SKM-1 (cell line): ENCODE results near the gene EPS8.

ENCODE experiments used
- DNase-seq: peaks from one replicate; lab custom pipeline; 2025; ENCODE audit not compliant: unreplicated experiment; lab: John Stamatoyannopoulos, UW

EPS8 gene

DNA sequence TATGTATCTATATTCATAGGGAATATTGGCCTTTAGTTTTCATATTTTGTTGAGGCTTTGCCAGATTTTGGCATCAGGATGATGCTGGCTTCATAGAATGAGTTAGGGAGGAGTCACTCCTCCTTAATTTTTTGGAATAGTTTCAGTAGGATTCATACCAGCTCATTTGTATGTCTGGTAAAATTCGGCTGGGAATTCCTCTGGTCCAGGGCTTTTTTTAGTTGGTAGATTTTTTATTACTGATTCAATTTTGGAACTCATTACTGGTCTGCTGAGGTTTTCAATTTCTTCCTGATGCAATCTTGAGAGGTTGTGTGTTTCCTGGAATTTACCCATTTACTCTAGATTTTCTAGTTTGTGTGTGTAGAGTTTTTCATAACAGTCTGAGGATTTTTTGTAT lies 175.2 kb downstream of the EPS8 start:
- no peak for DNase-seq

- no peak for DNase-seq
Measured at GRCh38 chr12:15608941-15609340, 180.2 kb downstream of the EPS8 start.

- no peak for DNase-seq
Measured at GRCh38 chr12:15608406-15608805, 180.8 kb downstream of the EPS8 start.

- no peak for DNase-seq
Measured at GRCh38 chr12:15605881-15606590, 183.2 kb downstream of the EPS8 start.

- no peak for DNase-seq
Measured at GRCh38 chr12:15603474-15604085, 185.6 kb downstream of the EPS8 start.

DNA sequence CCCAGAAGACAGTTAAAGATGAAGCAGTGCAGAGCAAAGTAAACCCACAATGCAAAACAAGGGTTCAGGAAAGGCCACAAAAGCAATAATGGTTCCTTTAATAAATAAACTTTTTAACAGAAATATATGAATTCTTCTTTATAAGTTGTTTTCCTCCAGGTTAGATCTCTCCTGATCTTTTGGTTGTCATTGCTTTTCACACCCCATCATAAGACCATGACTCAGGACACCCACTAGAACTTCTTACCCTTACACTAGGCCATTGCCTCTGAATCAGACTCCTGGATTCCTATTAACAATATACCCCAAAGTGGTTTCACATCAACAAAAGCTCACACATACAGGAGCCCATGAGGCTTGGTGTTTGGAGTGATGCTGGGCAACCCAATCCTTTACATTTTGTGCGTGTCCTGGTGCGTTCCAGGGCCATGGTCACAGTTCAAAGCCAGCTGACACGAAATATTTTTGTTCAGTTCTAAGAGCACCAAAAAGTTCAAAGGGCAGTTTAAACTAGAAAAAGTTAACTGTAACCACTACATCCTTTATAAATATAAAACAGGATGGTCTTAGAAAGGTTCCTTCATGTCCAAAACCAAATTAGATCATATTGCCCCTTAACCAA lies 187.0 kb downstream of the EPS8 start:
- DNase-seq = no peak

- DNase-seq = no peak
Measured at GRCh38 chr12:15601210-15601800, 187.9 kb downstream of the EPS8 start.

DNA sequence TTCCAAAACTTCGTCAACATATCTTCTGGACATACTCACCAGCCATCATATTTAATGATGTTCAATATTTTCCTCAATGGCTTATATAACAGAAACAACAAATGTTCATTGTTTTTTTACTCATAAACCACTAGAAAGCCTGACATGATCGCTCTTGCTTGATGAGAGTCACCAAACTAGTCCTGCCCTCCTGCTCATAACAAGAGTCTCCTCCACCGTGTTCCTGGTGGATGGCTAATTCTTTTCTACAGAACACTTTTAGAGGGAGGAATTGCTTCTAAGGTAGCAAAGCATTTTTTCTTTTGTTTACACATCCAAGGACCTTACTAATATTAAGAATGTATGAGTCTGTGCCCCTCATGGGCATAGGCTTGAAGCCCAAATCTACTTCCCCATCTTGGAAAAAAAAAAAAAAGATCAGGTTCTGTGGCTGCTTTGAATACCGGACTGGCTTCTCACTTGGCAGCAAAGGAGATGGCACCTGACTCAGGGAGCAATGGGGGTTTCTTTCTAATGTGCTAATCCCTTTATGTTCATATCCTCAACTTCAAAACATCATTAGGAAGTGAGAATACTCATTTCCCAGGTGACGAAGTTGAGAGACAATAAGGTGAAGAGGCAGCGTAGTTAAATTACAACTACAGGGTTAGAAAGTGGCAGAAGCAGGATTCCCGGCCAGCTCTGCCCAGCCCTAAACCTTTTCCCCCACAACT lies 188.8 kb downstream of the EPS8 start:
- DNase-seq = no peak

GRCh38 chr12:15599266-15600037 lies 189.7 kb downstream of the EPS8 start:
- DNase-seq = no peak

DNA sequence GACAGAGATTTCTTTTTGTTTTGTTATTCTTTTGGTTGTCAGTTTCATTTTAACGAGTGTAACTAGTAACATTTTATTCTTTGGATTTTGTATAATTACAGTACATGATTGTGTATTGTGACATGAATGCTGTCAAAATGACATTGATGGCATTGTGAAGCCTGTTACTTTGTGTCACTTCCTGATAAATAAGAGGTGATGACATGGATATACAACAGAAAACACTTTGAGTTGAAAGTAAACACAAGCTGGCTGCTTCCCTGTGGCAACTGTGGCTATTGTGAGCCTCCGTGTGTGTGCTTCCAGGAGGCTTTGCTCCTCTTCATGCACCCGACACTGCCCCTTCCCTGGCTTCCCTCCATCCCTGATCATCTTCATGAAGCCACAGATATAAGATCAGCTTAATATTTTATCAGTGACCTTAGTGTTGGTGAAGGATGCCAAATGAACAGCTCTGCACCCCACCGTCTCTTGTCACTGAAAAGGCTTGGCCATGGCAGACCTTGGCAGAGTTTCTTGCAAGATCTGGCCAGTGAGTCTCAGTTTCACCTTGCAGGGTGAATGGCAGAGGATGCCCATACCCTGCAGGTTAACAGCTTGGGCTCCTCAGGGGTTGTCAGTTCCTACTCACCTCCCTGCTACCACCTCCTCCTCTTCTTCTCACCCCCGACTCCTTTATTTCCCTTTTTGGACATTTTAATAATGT lies 191.9 kb downstream of the EPS8 start:
- DNase-seq = no peak

DNA sequence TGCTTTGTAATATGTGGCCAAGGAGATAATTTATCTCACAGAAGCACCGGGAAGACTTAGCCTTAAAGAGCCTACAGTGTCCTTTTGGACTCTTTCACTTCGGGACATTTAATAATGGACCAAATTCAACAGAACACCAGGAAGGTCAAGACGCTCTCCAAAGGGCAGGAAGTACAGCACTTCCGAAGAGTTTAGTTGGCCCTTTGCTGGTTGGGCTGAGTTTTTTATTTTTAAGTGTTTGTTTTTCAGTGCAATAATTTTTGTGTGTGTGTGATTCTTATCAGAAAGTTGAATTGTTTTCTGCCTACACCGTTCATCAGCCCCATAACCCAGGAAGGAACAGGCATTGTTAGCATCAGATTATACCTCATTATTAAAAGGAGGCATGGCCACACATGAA lies 193.0 kb downstream of the EPS8 start:
- no peak for DNase-seq

- no peak for DNase-seq
Measured at GRCh38 chr12:15592934-15593333, 196.3 kb downstream of the EPS8 start.

DNA sequence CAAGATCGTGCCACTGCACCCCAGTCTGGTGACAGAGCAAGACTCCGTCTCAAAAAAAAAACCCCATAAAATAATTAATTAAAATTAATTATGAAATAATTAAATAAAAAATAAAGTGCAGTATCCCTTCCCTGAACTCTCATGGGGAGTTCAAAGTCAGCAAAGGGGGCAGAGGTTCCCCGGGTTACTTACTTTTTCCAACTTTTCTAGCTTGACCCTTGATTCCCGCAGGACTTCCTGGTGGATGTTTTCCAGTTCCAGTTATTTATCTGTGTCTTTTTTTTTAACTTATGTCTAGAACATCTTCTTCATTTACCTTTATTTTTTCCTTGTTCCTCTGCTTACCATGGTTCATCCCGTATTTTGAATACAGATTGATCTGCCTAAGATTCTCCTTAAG lies 197.4 kb downstream of the EPS8 start:
- no peak for DNase-seq

- DNase-seq = peak; percentile 30
Measured at GRCh38 chr12:15590180-15590826, 198.9 kb downstream of the EPS8 start.

DNA sequence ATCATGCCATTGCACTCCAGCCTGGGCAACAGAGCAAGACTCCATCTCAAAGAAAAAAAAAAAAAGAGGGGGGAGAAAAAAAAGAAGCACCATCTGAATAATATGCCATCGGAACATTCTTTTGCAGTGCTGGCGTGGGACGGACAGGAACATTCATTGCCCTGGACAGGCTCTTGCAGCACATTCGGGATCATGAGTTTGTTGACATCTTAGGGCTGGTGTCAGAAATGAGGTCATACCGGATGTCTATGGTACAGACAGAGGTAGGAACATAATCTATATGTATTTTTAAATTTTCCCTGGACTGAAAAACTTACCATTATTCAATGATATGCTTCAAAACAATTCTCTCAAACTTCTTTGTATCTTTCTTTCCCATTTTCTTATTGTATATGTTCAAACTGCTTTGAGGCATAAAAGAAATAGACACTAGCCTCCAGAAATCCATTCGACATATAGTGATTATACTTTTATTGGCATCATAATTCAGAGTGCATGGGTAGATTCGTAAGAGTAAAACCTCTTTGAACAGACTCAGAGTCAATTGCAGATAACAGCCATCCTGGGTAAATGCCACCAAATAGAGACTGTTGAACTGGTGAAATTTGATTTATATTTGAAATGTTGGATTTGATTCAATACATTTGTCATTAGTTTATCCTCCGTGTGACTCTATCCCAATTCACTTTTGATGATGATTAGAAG lies 199.7 kb downstream of the EPS8 start:
- DNase-seq = no peak

- no peak for DNase-seq
Measured at GRCh38 chr12:15584366-15585041, 204.7 kb downstream of the EPS8 start.

- DNase-seq = no peak
Measured at GRCh38 chr12:15583804-15584203, 205.4 kb downstream of the EPS8 start.

GRCh38 chr12:15581006-15581405 lies 208.2 kb downstream of the EPS8 start:
- no peak for DNase-seq
